ENCODE results near the gene ACOT13. TPM values are rescaled to one million over a fixed set of nuclear protein-coding genes. Genes with fewer than 3 reads are reported as not detected.
A peak's percentile ranks its signal among the peaks of the same experiment; 100 is the strongest.

Gene ACOT13
- total and polyA plus RNA-seq, 2 of the 4 experiments (the other 2 are of a cell fraction), result 3.6 to 25.7 TPM

DNA sequence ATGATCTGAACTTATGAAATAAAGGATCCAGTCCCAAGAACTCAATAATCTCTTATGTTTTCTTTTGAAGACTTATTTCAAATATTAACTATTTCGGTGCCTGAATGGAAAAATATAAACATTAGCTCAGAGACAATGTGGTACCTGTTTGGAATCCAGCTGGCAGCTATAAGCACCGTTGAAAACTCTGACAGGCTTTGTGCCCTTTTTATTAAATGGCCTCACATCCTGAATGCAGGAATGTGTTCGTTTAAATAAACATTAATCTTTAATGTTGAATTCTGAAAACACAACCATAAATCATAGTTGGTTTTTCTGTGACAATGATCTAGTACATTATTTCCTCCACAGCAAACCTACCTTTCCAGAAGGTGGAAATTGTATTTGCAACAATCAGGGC lies 16.5 kb upstream of the ACOT13 start:
- Histone ChIP-seq H4K91ac (ENCODE audit: insufficient read depth, low read depth, low read length) (no peak overlapping the region), H3K4me1 (ENCODE audit: control insufficient read depth, insufficient read depth, low read length) (no peaks in the 10 kb centered on the region), H2BK120ac (ENCODE audit: low read depth, low read length) (no peak overlapping the region), H2AFZ (replicated peaks; ENCODE audit: low read length, poor library complexity) (no peak overlapping the region), H3K4me3 (ENCODE audit: insufficient read depth, low read depth, low read length) (no peak overlapping the region), H2BK15ac (ENCODE audit: low read depth, low read length) (no peak overlapping the region), H3K56ac (ENCODE audit: extremely low read depth, insufficient read depth, low read length) (no peak overlapping the region), H2AK5ac (ENCODE audit: low read depth, low read length) (no peak overlapping the region), H3K14ac (replicated peaks; ENCODE audit: low read depth, low read length) (no peak overlapping the region), H3K36me3 (ENCODE audit: control insufficient read depth, insufficient read depth, low read length) (peaks cover 8% of the 10 kb centered on the region), H2AK9ac (replicated peaks; ENCODE audit: low read depth, low read length, poor library complexity) (no peak overlapping the region), H3K9ac (ENCODE audit: low read depth, low read length) (no peak overlapping the region), H3K27me3 (ENCODE audit: control insufficient read depth, insufficient read depth, low read length) (peaks cover 2% of the 10 kb centered on the region), H3K23ac (ENCODE audit: low read depth, low read length) (no peak overlapping the region), H3K18ac (ENCODE audit: low read depth, low read length) (no peak overlapping the region), H4K8ac (ENCODE audit: low read depth in 2 of 2, low read length in 2 of 2) (no peak overlapping the region), H3K79me1 (ENCODE audit: low read depth in 1 of 2, low read length in 2 of 2) (0 out of 4 replicates have a peak, but pooled peaks cover 2 to 3% of the 10 kb centered on the region in 2 experiments), H3K9me3 (ENCODE audit: control insufficient read depth, insufficient read depth, low read length) (no peaks in the 10 kb centered on the region), H2BK5ac (ENCODE audit: low read depth, low read length, poor library complexity, severe bottlenecking) (no peak overlapping the region), H2BK20ac (ENCODE audit: low read depth, low read length) (no peak overlapping the region), H3K4me2 (ENCODE audit: low read depth, low read length) (no peak overlapping the region), H3K9me1 (ENCODE audit: insufficient read depth, low read length) (no peaks in the 10 kb centered on the region), H3K27ac (ENCODE audit: insufficient read depth, low read length) (no peak overlapping the region), H4K20me1 (ENCODE audit: insufficient read depth, low read length) (no peaks in the 10 kb centered on the region), H3K4ac (ENCODE audit: low read depth, low read length) (no peak overlapping the region), H4K5ac (ENCODE audit: low read depth, low read length) (no peak overlapping the region)
- CTCF ChIA-PET, result no interaction called here
- BruUV-seq (replicated peaks), result TSS peak; percentile 95
- no CpG with 5 or more reads among the region's 3 CpGs for WGBS, 2 experiments (ENCODE audit: extremely low coverage in 2 of 2, insufficient read length in 1 of 2)
- in situ Hi-C loops (cut with MboI; ENCODE audit: low sequenced_read_pairs) (no loop called here), intact Hi-C loops (cut with micrococcal nuclease) (no loop called here), dilution Hi-C loops (cut with HindIII; ENCODE audit: low sequenced_read_pairs, unreplicated experiment) (no loop called here)
- TF ChIP-seq RAD21 (IDR thresholded peaks at IDR 0.05; ENCODE audit: low read length), result no peak
- TF ChIP-seq, protein P1, sequence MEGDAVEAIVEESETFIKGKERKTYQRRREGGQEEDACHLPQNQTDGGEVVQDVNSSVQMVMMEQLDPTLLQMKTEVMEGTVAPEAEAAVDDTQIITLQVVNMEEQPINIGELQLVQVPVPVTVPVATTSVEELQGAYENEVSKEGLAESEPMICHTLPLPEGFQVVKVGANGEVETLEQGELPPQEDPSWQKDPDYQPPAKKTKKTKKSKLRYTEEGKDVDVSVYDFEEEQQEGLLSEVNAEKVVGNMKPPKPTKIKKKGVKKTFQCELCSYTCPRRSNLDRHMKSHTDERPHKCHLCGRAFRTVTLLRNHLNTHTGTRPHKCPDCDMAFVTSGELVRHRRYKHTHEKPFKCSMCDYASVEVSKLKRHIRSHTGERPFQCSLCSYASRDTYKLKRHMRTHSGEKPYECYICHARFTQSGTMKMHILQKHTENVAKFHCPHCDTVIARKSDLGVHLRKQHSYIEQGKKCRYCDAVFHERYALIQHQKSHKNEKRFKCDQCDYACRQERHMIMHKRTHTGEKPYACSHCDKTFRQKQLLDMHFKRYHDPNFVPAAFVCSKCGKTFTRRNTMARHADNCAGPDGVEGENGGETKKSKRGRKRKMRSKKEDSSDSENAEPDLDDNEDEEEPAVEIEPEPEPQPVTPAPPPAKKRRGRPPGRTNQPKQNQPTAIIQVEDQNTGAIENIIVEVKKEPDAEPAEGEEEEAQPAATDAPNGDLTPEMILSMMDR (conservative IDR thresholded peaks at IDR 0.05; ENCODE audit: low read depth, low read length), result no peak
- TF ChIP-seq FOS (IDR thresholded peaks at IDR 0.05; ENCODE audit: low read depth, low read length), result no peak
- TF ChIP-seq MXI1 (IDR thresholded peaks at IDR 0.05; ENCODE audit: borderline replicate concordance, low read depth, low read length), result no peak
- TF ChIP-seq RCOR1 (IDR thresholded peaks at IDR 0.05; ENCODE audit: insufficient replicate concordance, low read length), result no peak
- TF ChIP-seq BHLHE40 (IDR thresholded peaks at IDR 0.05; ENCODE audit: low read depth, low read length), result no peak
- TF ChIP-seq POLR2A (IDR thresholded peaks at IDR 0.05; ENCODE audit: low read depth, low read length), result no peak
- TF ChIP-seq CHD1 (IDR thresholded peaks at IDR 0.05; ENCODE audit: low read depth, low read length), result no peak
- TF ChIP-seq NFE2L2 (IDR thresholded peaks at IDR 0.05; ENCODE audit: low read depth, low read length), result no peak
- TF ChIP-seq, protein P2, sequence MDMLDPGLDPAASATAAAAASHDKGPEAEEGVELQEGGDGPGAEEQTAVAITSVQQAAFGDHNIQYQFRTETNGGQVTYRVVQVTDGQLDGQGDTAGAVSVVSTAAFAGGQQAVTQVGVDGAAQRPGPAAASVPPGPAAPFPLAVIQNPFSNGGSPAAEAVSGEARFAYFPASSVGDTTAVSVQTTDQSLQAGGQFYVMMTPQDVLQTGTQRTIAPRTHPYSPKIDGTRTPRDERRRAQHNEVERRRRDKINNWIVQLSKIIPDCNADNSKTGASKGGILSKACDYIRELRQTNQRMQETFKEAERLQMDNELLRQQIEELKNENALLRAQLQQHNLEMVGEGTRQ (IDR thresholded peaks at IDR 0.05; ENCODE audit: low read depth, low read length), result no peak
- TF ChIP-seq, protein P3, sequence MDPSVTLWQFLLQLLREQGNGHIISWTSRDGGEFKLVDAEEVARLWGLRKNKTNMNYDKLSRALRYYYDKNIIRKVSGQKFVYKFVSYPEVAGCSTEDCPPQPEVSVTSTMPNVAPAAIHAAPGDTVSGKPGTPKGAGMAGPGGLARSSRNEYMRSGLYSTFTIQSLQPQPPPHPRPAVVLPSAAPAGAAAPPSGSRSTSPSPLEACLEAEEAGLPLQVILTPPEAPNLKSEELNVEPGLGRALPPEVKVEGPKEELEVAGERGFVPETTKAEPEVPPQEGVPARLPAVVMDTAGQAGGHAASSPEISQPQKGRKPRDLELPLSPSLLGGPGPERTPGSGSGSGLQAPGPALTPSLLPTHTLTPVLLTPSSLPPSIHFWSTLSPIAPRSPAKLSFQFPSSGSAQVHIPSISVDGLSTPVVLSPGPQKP (IDR thresholded peaks at IDR 0.05; ENCODE audit: borderline replicate concordance, low read depth, low read length), result no peak
- TF ChIP-seq MAZ (IDR thresholded peaks at IDR 0.05; ENCODE audit: borderline replicate concordance, low read depth, low read length), result no peak
- TF ChIP-seq MAFK (IDR thresholded peaks at IDR 0.05; ENCODE audit: low read depth, low read length), result no peak
- no peak for TF ChIP-seq RFX5 (IDR thresholded peaks at IDR 0.05; ENCODE audit: low read depth, low read length)
- TF ChIP-seq CEBPB (IDR thresholded peaks at IDR 0.05; ENCODE audit: low read depth, low read length), result no peak
- no peak for TF ChIP-seq SMC3 (IDR thresholded peaks at IDR 0.05; ENCODE audit: low read depth, low read length)
- ATAC-seq (ENCODE audit: low read depth) (no peak), DNase-seq (no peak)
- POLR2A ChIA-PET (ENCODE audit: unreplicated experiment), result no interaction called here
